ENCODE data around the gene EIF5A. TPM values are rescaled to one million over a fixed set of nuclear protein-coding genes. Genes with fewer than 3 reads are reported as not detected.

Gene EIF5A
- total RNA-seq, 3 donors from 2014 or later = 151 to 172 (median 163) TPM

- no peak for DNase-seq (ENCODE audit: low spot score in 2 of 2)
- H3K36me3 ChIP-seq = no peaks in the 10 kb centered on the region
- no peaks in the 10 kb centered on the region for H3K9me3 ChIP-seq
- intact Hi-C loops (cut with DNase I; ENCODE audit: low total_unique reads) = no loop called here
- H3K4me1 ChIP-seq = peaks cover 5 to 30% of the 10 kb centered on the region in 2 donors
- no peak overlapping the region for H3K4me3 ChIP-seq
- no peak overlapping the region for H3K27ac ChIP-seq
- TF ChIP-seq, protein P1, sequence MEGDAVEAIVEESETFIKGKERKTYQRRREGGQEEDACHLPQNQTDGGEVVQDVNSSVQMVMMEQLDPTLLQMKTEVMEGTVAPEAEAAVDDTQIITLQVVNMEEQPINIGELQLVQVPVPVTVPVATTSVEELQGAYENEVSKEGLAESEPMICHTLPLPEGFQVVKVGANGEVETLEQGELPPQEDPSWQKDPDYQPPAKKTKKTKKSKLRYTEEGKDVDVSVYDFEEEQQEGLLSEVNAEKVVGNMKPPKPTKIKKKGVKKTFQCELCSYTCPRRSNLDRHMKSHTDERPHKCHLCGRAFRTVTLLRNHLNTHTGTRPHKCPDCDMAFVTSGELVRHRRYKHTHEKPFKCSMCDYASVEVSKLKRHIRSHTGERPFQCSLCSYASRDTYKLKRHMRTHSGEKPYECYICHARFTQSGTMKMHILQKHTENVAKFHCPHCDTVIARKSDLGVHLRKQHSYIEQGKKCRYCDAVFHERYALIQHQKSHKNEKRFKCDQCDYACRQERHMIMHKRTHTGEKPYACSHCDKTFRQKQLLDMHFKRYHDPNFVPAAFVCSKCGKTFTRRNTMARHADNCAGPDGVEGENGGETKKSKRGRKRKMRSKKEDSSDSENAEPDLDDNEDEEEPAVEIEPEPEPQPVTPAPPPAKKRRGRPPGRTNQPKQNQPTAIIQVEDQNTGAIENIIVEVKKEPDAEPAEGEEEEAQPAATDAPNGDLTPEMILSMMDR (IDR thresholded peaks at IDR 0.05) = no peak
- TF ChIP-seq POLR2A (IDR thresholded peaks at IDR 0.05) = no peak
- TF ChIP-seq POLR2AphosphoS5 (IDR thresholded peaks at IDR 0.05) = no peak
- no peaks in the 10 kb centered on the region for H3K27me3 ChIP-seq
Observed at GRCh38 chr17:7311110-7311705, 3.8 kb downstream of the EIF5A start.

DNA sequence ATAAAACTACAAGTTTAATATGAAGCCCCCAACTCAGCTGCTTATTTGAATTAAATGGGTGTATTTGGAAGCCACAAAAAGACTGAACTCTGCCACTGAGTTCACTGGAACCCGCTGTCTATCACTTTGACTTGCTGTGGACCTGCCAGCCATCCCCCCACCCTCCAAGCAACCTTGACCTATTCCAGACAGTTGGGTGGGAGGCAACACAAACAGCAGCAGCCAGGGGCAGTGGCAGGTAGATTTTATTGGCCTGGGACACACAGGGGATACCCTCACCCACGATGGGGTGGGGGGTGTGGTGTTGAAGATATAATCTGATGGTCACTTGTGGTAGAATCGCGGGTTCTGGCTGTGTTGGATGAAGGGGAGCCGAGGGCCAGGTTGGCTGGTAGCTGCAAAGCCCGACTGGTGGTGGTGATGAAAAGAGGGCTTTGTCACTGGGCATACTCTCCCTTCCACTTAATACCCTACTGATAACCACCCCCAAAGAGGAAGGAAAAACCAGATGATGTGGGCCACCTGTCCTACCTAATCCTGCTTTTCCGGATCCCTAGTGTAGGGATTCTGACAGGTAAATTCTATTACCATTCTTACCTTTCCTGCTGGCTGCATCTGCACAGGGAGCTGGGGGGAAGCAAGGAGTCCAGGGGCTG lies 5.1 kb downstream of the EIF5A start:
- TF ChIP-seq POLR2A (IDR thresholded peaks at IDR 0.05) (no peak), POLR2AphosphoS5 (IDR thresholded peaks at IDR 0.05) (no peak)
- TF ChIP-seq, protein P1 (IDR thresholded peaks at IDR 0.05) = no peak
- Histone ChIP-seq H3K9me3 (no peaks in the 10 kb centered on the region), H3K4me1 (peaks cover 5 to 30% of the 10 kb centered on the region in 2 donors), H3K27me3 (no peaks in the 10 kb centered on the region), H3K36me3 (no peaks in the 10 kb centered on the region), H3K4me3 (no peak overlapping the region), H3K27ac (peak overlapping the region in 1 of 2 donors; percentile 27)
- intact Hi-C loops (cut with DNase I; ENCODE audit: low total_unique reads) = no loop called here
- no peak for DNase-seq (ENCODE audit: low spot score in 2 of 2)

DNA sequence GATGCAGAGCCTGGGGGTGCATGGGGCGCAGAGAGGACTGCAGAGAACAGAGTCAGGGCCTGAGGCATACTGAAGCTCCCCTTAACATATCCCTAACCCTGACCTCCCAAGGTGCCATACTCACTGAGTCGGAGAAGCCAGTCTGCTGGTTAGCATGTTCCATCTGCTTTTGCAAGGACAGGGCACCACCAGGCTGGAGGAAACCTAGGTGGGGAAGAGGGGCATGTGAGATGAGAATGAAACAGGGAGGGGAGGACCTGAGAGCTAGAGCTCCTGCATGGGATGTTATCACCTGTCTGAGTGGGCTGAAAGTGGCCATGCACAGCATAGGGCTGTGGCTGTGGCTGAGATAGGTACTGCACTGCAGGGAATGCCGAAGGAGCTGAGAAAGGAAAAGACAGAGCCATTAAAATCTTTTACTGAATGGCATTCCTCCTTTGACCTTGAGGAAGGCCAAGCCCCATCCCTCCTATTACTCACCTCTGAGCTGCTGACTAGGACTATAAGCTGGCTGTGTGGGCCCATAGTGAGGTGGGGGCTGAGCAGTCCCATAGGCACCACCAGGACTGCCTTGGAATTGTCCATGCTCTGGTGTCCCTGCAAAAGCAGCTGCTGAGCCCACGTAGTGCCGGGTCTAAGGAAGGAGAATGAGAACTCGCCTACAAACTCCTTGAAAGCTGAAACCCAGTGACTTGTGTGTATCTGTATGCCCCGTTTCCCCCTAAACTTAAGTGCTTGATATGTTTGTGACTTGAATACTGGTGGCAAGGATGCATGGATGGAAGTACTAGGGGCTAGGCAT lies 5.9 kb downstream of the EIF5A start:
- H3K27me3 ChIP-seq = no peaks in the 10 kb centered on the region
- H3K36me3 ChIP-seq = no peaks in the 10 kb centered on the region
- TF ChIP-seq, protein P1 (IDR thresholded peaks at IDR 0.05) = no peak
- TF ChIP-seq POLR2AphosphoS5 (IDR thresholded peaks at IDR 0.05) = no peak
- TF ChIP-seq POLR2A (IDR thresholded peaks at IDR 0.05) = no peak
- peaks cover 5 to 30% of the 10 kb centered on the region in 2 donors for H3K4me1 ChIP-seq
- no peak for DNase-seq (ENCODE audit: low spot score in 2 of 2)
- no peaks in the 10 kb centered on the region for H3K9me3 ChIP-seq
- intact Hi-C loops (cut with DNase I; ENCODE audit: low total_unique reads) = no loop called here
- peak overlapping the region in 1 of 2 donors; percentile 9 for H3K27ac ChIP-seq
- H3K4me3 ChIP-seq = no peak overlapping the region

- Histone ChIP-seq H3K27me3 (no peaks in the 10 kb centered on the region), H3K4me3 (peak overlapping the region; percentile 80 to 96 (median 86)), H3K4me1 (peaks cover 5 to 26% of the 10 kb centered on the region in 2 donors), H3K27ac (peak overlapping the region; percentile 97 to 98), H3K9me3 (no peaks in the 10 kb centered on the region), H3K36me3 (no peaks in the 10 kb centered on the region)
- TF ChIP-seq POLR2A (IDR thresholded peaks at IDR 0.05) (no peak), POLR2AphosphoS5 (IDR thresholded peaks at IDR 0.05) (no peak)
- TF ChIP-seq, protein P1 (IDR thresholded peaks at IDR 0.05) = no peak
- intact Hi-C loops (cut with DNase I; ENCODE audit: low total_unique reads) = no loop called here
- DNase-seq (ENCODE audit: low spot score in 2 of 2) = no peak
Observed at GRCh38 chr17:7313890-7314718, 6.7 kb downstream of the EIF5A start.

Measured in breast epithelium (tissue), 4 donors.